Measurements from ENCODE around the gene FAM168B. TPM values are rescaled to one million over a fixed set of nuclear protein-coding genes. Genes with fewer than 3 reads are reported as not detected.

FAM168B gene
- total RNA-seq, 1 donor from 2014 or later, result 98.2 TPM

DNA sequence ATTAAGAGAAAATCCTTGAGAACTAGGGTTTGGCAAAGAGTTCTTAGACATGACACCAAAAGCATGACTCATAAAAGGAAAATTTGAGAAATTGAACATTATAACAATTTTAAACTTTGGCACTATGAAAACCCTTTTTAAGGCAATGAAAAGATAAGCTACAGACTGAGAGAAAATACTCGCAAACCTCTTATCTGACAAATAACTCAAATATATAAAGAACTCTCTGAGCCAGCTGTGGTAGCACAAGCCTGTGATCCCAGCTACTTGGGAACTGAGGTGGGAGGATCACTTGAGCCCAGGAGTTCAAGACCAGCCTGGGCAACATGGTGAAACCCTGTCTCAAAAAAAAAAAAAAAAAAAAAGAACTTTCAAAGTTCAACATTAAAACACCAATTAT is 70.5 kb downstream of the FAM168B start:
- no peak for DNase-seq

DNA sequence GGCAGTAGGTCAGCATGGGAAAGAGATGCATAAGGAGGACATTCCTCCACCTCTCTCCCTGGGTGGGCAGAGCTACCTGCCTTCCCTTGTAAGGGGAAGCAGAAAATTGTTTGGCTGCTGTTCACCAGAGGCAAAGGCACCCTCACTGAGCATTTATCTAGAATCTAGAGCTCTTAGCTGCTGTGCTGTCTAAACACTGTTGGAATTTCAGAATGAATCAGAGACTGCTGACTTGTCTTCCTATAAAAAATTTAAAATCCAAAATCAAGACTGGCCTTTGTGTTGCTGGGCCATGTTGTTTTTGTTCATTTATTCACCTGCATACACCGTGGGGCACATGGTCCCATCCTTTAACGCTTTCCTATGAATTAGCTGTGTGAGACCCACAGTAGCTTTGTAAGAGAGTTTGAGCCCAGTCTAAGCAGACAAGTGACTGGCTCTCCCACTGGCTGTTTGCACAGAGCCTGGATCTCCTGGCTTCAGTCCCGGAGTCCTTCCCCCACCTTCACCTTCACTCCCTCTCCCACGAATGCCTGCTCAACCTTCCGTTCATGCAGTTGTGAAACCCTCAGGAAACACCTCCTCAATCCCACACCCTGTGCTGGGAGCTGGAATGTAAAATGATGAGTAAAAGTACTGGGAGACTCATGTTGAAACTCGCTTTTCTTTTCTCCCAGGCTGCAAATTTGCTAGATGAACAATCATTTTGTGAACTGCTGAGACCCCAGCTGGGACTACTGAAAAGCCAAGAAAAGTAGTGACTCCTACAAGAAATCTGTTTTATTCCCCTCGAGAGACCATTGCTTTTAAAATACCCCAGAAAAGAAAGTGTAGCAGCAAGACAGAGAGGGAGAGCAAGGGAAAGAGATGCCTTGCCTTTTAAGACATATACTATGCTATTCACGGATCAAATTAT is 76.2 kb downstream of the FAM168B start:
- DNase-seq, result no peak

DNA sequence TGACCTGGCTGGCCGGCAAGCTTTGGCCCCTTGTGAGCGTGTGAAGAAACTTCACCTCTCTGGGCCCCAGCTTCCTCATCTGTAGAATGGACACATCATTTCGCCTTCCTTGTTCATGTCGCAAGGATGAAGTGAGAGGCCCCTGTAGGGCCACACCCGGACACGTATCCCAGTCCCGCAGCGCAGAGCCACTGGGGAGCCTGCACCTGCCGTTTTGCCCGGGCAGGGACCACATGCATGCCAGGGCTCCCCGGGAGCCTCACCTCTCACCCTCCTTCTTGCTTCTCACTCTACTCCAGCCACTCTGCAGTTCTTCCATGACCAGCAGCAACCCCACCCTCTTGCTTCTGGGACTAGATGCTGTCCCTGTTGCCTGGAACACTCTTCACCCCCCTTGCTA is 77.5 kb downstream of the FAM168B start:
- no peak for DNase-seq

DNA sequence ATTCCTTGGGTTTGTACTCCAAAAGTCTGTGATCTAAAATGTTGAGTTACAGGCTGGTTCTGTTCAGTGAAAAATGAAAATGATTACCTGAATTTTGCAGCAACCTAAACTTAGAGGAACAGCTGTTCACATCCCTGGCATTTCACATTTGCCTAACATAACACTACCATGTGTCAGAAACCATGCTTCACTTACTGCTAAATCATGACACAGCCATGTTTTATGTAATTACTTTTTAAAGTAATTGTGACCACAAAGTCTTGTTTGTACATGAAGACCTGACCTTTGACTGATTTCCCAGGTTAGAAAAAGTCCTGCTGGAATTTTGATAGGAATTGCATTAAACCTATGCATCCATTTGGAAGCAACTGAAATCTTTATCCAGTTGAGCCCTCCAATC is 79.1 kb downstream of the FAM168B start:
- DNase-seq, result no peak

DNA sequence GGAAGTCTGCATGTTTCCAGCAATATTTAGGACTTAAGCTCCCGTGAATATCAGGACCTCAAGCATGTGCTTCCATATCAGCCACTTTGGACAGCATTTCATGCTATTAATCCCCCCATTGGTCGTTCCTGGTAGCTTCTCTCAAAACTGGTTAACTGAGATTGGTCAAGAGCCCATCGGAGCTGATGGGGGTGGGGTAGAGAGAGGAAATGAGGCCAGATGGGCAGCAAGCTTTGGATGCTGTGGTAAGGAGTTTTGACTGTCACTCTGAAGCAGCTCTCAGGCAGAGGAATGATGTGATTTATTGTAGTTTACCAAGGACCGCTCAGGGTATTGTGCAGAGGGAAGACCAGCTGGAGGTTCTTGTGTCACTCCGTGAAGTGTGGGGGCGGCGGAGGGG is 81.8 kb downstream of the FAM168B start:
- no peak for DNase-seq

DNA sequence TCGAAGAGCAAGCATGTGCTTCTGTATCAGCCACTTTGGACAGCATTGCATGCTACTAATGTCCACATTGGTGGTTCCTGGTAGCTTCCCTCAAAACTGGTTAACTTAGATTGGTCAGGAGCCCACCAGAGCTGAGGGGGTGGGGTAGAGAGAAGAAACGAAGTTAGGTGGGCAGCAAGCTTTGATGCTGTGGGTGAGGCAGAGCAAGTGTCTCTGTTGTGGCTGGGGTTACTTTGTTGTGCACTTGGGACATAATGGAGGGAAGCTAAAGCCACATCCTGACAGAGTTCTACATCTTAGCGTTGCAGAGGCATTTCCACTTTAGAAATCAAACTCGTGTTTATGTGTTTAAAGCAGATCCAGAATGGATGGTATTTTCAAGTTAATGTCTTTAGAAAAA is 82.7 kb downstream of the FAM168B start:
- no peak for DNase-seq

DNA sequence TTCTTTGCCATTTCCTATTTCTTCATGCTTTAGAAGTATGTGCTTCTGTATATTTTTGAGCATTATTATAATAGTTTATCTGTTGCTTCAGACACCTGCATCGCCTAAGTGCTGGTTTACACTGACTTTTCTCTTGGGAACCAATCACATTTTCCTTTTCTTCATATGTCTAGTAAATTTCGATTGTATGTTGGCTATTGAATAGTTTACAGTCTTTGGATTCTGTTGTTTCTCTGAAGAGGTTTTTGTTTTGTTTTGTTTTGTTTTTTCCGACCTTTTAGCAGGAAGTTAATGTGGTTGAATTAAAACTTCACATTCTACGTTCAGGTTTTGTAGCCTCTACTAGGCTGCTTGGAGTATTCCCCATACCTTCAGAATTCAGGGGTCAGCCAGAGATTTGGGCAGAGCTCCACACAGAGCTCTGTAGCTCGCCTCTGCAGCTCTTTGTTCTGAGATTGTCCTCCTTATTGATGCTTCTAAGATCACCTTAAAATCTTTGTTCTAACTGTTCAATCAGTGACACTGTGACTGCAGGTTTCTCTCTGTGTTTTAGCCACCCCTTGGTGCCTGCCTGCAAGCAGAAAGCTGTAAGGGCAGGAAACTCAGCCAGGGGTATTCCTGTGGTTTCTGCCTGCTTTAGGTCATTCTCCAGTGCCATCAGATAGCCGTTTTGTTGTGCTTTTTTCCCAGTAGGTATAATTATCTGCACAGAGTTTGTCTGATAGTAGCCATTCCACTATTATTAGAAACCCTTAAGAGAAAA is 83.4 kb downstream of the FAM168B start:
- no peak for DNase-seq

DNA sequence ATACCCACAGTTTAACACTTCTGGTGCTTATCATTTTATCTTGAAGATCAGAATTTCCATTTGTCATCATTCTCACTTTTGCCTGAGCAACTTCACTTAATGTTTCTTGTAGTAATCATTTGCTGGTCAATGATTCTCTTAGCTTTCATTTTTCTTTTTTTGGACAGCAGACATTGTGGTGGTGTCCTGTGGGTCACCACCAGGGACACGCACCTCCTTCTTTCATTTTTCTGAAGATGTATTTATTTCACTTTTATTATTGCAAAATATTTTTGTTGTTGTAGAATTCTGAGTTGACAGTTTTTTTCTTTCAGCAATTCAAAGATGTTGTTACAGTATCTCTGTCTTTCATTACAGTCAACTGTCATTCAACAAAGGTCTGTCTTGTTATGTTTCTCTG is 84.3 kb downstream of the FAM168B start:
- no peak for DNase-seq

DNA sequence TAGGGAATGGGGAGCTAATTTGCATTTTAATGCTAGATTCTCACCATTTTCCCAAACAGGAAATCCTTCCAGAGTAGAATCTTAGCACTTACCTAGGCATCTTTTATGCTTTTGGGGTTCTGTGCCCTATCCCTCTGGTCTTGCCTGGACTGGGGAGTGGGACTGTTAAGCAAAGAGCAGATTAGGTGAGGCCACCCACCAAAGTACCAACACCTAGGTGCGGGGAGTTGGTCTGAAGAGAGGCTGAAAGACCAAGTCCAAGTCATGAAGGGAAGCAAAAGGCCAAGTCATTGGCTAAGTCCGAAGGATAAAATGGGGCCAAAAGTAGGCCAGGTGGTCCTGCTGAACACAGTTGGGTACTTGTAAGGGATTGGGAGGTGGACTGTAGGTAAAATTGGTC is 86.7 kb downstream of the FAM168B start:
- no peak for DNase-seq

DNA sequence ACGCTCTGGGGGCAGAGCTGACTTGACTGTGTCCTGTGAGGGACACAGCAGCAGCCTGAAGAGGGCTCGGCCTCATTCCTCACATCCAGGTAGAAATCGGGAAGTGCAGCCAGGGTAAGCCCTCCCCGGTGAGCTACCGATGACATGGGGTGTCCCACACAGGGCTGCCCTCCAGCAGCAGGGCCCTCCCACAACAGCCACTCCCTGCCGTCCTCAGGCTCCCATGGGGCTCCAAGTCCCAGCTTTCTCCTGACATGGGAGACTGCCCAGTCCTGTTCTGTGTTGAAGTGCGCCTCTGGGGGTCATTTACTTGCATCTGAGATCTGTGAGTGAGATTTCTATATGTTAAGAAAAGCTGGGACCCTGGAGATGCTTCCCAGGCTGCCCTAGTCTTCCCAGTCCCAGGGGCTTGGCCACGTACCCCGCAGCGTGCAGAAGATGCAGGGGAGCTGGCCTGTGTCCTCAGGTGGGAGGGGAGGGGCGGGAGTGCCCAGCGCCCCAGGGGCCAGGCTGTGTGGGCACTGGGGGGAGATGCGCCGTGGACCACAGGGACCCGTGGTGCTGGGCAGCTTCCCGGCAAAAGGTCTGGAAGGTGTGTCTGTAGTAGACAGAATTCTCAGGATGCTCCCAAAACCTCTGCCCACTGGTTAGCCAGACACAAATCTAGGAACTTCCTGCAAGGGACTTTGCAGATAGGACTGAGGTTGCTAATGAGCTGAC is 87.9 kb downstream of the FAM168B start:
- DNase-seq, result no peak

DNA sequence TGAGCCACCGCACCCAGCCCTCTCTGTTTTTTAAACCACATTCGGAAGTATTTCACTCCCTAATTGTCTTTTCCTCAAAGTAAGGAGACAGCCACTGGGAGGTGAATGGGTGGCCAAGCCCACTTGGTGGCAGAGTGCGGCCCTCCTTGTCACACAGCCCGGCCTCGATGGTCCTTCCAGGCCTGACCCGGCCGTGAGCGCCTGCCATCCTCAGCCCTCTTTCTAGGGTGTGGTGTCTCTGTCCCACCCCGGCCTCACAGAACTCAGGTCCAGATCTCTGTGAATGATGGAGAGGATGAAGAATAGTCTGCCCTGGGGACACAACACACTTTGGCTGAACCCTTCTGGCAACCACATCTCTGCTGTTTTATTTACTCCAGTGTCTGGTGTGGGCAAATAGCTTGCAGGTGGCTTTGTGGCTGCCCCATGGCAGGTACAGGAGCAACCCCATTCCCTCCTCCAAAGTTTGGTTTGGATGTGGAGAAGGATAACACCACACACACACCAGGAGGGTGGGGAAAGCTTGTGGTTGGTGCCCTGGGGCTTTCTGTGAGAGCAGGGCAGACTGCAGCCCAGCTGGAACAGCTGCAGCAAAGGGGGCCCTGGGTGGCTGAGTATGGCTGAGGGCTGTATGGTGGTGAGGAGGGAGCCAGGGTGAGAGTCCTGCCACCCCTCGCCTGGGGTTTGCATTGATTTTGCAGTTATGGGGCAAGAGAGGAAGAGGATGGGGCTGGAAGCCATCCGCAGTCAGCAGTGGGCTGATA is 88.6 kb downstream of the FAM168B start:
- DNase-seq, result no peak

DNA sequence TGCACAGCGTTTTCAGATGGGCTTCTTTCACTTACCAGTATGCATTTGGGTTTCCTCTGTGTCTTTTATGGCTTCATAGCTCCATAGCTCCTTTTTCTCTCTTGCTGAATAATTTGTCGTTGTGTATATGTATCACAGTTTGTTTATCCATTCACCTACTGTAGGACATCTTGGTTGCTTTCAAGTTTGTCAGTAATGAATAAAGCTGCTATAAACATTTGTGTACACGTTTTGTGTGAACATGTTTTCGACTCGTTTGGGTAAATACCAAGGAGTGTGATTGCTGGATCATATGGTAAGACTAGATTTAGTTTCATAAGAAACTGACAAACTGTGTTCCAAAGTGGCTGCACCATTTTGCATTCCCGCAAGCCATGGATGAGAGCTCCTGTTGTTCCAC is 94.7 kb downstream of the FAM168B start:
- DNase-seq, result no peak

Other genes with a start within 250 kb of the FAM168B start
- 146 and 158 TPM in 2 replicates for gene PLEKHB2, start 11.9 kb upstream of the FAM168B start, total RNA-seq
- 0.17 and 0.47 TPM in 2 replicates for gene POTEE, start 116.1 kb upstream of the FAM168B start, total RNA-seq